NCI-H2029 (cell line): Measurements from ENCODE around the gene GATA6.

Source experiments
- DNase-seq: peaks from one replicate; lab custom pipeline; 2025; lab: John Stamatoyannopoulos, UW

GATA6 gene

DNA sequence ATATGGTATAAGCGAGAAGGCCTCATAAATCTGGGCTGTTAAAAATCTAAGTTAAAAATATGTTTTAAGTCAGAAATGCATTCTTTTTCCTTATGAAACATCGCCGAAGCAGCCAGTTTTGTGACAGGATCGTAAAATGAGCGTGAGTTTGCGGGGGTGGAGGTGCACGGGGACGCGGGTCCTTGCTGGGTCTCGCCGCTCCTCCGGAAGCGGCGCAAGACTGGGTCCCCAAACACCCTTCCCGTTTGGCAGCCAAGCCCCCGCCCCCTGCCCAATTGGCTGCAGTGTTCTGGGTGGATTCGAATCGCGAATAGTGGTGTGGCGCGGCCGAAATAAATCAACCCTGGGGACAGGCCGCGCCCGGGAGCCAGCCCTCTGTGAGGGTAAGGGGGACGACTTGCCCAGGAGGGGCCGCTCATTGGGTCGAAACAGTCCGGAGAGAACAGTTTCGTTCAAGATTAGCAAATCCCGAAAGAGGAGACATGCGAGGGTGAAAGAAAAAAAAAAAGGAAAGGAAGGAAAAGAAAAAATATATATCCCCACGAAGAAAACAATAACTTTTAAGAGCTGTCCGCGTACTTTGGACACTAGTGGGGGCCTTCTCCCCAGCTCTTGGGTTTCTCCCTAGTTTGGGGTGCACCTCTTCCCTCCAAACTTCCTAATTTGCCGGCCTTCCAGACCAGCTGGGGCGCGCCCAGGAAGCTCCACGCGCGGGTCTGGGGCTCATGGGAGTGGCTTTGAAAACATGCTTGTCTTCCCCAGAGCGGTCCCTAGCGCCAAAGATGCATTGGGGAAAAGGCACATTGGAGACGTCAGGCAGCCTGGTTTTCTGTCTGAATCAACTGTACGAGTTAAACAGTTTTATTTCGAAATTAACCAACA lies 3.1 kb upstream of the GATA6 start:
- DNase-seq = no peak

DNA sequence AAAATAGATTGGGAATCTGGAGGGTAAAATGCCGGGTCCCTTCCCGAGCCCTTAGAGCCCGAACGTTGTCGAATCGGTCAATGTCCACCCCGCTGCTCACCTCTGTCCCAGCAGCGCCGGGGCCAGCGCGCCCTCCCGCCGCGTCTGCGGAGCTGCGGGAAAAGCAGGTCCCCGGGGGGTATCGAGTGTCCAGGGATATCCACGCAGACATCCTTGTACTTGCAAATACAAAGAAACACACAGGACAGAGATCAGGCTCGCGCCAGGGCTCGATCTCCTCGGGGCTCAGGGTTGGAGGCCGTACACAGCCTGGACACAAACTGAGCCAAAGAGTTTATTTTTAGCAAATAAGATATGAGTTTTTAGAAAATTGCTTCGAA lies 2.3 kb upstream of the GATA6 start:
- DNase-seq = no peak

DNA sequence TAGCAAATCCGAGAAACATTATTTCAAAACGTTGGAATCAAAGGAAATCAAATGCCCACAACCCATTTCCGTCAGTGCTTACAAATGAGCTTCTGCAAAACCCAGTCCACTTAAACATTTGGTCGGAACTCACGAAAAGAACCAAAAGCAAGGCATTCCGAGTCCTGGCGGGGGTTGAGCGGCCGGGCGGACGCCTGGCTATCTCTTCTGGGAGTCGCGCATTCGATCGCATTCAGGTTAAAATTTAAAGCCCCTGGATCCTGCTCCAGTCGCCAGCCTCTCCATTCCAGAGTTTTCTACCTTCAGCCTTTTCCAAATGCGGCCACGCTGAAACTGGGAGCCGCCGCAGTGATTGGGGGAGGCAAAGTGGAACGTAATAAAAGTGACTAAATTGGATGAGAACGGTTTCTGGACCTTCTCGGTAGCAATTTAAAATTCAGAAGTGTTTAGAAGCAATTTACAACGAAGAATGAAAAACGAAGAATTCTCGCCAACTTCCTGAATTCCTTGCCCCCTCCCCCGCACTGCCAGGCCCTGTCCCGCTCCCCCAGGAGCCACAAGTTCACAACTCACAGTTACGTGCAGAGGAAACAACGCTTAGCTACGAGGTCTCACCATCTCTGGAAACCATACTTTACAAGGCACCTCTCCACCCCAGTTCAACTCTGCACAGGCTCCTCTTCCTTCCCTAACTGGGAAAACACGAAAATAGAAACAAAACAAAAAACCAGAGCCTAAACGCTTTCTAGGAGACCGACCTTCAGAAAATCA lies 1.7 kb upstream of the GATA6 start:
- no peak for DNase-seq

DNA sequence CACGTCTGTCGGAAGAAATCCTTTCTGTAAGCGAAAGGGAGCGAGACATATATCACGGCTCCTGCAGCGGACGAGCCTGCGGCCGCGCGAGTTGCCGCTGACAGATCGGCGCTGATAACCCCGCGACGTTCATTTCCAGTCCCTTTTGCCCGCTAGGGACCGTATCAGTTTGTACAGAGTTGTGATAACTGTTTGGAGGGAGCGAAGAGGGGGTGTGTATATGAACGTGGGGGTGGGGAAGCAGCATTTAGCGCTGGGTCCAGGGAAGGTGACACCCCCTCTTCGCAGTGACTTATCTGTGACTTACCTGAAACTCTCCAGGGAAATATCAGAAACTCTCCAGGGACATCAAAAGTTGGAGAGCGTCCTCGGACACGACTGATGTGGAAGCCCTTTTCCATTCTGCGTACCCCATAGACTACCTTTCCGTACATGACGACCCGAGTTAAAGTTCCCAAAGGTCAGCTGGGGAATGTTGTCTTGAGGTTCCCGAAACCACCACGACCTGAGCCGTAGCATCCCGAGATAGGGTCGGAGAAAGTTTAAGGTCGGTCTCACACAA lies 948 bp upstream of the GATA6 start:
- no peak for DNase-seq

DNA sequence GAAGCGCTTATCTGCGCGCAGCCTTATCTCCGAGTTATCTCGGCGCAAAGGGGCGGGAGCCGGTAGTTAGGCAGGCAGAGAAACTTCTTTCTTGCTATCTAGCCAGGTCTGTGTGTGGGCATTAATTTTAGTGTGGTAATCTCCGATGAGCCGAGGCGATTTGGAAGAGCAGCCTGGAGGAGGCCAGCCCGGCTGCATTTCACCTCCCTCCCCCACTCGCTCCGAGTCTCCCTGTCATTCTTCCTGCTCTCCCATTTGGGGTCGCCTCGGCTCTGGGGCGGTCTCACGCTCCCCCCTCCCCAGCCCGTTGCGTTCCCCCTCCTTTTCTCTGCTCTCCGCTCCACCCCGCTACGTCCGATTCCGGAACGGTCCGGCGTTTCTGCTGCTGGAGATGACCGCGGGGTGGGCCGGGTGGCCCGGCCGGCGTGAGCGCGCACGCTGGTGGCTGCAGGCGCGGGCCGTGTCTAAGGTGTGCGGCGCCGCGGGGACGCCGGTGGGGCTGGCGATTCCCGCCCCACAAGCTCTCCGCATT lies 566 bp downstream of the GATA6 start:
- DNase-seq = no peak

DNA sequence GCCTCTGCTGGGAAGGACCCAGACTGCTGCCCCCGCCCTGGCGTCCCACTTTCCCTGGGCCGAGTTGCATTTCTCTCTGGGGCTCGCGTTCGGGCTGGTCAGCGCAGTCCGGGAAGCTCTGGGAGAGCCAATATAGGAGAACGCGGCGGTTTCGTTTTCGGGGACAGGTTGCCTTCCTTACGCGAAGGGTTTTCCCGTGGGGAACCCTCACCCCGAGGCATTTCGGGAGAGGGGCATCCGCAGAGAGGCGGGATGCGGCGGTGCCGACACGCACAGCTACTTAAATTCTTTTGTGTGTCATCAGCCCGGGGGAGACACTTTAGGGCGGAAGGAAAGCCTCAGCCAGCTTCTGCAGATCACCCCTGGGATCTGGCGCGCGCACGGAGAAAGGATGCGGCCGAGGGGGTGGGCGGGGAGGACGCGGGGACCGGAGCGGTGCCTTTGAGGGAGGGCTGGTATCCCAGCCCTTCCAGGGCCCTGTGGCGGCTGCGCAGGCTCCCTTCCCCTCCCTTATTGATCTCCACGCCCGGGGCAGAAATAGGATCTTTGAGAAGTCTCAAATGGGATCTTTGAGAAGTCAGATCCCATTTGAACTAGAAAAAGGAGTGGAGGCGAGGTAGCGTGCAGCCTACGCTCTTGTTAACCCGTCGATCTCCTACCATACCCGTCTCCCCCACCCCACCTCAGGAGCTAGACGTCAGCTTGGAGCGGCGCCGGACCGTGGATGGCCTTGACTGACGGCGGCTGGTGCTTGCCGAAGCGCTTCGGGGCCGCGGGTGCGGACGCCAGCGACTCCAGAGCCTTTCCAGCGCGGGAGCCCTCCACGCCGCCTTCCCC lies 1.2 kb downstream of the GATA6 start:
- DNase-seq = no peak

DNA sequence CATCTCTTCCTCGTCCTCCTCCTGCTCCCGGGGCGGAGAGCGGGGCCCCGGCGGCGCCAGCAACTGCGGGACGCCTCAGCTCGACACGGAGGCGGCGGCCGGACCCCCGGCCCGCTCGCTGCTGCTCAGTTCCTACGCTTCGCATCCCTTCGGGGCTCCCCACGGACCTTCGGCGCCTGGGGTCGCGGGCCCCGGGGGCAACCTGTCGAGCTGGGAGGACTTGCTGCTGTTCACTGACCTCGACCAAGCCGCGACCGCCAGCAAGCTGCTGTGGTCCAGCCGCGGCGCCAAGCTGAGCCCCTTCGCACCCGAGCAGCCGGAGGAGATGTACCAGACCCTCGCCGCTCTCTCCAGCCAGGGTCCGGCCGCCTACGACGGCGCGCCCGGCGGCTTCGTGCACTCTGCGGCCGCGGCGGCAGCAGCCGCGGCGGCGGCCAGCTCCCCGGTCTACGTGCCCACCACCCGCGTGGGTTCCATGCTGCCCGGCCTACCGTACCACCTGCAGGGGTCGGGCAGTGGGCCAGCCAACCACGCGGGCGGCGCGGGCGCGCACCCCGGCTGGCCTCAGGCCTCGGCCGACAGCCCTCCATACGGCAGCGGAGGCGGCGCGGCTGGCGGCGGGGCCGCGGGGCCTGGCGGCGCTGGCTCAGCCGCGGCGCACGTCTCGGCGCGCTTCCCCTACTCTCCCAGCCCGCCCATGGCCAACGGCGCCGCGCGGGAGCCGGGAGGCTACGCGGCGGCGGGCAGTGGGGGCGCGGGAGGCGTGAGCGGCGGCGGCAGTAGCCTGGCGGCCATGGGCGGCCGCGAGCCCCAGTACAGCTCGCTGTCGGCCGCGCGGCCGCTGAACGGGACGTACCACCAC lies 2.1 kb downstream of the GATA6 start:
- DNase-seq = no peak

DNA sequence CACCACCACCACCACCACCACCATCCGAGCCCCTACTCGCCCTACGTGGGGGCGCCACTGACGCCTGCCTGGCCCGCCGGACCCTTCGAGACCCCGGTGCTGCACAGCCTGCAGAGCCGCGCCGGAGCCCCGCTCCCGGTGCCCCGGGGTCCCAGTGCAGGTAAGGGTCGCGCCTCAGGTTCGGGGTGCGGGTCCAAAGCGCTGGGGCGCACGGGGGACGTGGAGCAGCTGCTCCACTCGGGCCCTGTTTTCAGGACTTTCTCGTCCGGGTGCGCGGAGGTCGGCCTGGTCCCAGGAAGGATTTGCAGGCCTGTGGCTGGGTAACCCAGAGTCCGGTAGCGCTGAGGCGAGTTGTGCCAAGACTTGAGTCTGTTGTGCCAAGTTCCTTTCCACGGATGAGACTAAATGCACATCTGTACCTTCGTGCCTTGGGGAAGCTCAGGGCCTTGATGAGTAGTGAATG lies 2.8 kb downstream of the GATA6 start:
- no peak for DNase-seq

DNA sequence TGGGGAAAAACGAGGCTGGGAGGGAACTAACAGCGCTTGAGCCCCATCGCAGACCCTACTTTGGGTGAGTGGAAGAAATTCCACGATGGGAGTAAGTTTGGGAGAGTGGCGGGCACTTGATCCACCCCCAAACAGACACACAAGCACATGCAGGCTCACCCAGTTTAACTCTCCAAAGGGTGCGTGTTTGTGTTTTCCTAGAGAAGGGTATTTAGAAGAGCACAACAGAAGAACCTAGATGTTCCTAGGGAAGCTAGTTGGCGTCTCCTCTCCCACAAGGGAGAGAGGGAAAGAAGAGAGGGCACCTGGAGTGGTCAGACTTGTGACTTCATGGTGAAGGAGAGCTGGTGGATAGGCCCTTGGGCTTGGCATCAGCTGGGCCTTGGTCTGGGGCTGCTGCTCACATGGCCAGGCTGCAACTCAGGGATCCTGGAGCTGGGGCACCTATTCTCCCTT lies 3.2 kb downstream of the GATA6 start:
- no peak for DNase-seq

DNA sequence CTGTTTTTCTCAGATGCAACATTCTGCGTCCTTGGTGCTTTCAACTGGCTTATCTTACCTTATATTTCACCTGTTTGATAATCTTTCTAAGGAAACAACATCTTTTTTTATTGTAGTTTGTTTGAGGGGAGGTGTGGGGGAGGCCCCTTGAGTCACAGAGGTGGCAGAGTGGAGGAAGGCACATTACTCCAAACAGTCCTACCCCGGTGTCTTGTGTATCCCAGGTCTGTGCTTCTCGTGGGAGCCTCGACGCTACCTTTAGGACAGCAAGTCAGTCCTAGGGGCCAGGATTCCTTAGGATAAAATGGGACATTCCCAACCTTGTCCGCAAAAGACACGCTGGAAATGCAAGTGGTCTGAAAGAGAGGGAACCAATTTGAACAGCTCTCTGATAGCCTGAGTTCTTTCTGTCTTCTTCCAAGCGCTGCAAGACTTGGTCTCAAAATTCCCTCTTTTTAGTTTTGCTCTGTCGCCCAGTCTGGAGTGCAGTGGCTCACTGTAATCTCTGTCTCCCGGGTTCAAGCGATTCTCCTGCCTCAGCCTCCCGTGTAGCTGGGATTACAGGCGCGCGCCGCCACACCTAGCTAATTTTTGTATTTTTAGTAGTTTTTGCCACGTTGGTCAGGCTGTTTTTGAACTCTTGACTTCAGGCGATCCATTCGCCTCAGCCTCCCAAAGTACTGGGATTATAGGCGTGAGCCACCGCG lies 4.0 kb downstream of the GATA6 start:
- no peak for DNase-seq

DNA sequence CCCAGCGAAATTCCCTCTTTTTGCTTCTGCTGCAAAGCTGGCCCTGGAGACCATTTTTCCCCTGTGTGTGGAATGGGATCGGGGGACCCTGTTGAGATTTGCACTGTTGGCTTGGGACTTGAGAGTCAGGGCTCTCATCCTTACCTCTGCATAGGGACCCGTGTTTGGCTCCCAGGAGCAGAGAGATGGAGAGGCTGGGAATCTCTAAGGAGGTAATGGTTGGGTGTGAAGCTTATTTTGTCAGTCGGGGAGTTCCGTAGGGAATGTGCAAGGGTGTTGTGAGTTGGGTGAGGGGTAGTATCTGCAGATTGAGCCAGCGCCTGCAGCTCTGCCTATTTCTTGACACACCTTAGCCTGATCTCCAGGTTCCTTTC lies 4.5 kb downstream of the GATA6 start:
- DNase-seq = no peak

DNA sequence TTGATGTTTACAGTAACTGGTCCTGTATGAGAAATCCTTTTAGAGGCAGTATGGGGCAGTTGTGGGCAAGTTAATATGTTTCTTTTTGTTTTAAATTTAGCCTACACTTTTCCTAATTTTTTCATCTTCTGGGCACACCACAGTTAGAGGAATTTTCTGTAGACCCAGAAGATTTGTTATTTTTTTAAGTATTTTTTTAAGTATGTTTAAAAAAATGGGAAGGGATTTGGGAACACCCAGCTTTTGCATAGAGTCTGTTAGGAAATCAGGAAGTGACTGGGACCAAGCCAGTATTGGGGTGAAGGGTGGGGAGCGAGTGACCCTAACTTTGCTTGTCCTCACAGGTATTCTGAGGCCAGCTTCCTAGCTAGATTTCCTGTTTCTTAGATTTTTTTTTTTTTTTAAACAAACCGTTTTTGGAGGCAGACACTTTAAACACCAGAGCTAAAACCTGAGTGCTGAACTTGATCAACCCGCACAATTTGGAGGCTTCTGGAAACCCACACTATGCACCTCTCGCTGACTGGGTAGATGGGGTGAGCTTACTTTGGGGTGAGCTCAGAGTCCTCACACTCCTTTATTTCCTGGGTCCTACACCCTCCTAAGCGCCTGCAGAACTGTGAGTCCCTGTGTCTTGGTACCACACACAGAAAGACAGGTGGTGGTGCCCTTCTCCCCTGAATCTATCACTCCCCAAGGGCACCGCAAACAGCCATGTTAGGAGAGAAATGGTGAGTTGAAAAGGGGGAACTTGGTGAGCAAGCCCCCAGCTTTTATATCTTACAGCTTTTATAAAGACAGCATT lies 5.2 kb downstream of the GATA6 start:
- DNase-seq = no peak

DNA sequence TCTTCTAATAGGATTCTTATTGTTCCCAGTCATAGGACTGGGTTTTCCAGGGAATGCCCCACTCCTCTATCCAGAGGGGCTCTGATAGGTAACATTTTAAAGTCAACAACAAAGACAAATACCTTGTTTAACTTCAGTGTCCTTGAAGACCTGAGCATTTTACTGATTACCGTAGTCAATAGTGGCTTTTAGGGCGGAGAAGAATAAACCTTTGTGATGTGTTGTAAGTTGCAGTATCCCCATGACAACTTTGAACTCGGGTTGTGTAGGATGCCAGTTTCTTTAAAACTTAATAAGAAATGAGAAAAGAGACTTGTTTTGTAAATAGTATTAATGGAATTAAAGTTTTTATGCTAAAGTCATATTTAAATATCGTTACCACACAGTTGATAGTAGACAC lies 6.0 kb downstream of the GATA6 start:
- no peak for DNase-seq

DNA sequence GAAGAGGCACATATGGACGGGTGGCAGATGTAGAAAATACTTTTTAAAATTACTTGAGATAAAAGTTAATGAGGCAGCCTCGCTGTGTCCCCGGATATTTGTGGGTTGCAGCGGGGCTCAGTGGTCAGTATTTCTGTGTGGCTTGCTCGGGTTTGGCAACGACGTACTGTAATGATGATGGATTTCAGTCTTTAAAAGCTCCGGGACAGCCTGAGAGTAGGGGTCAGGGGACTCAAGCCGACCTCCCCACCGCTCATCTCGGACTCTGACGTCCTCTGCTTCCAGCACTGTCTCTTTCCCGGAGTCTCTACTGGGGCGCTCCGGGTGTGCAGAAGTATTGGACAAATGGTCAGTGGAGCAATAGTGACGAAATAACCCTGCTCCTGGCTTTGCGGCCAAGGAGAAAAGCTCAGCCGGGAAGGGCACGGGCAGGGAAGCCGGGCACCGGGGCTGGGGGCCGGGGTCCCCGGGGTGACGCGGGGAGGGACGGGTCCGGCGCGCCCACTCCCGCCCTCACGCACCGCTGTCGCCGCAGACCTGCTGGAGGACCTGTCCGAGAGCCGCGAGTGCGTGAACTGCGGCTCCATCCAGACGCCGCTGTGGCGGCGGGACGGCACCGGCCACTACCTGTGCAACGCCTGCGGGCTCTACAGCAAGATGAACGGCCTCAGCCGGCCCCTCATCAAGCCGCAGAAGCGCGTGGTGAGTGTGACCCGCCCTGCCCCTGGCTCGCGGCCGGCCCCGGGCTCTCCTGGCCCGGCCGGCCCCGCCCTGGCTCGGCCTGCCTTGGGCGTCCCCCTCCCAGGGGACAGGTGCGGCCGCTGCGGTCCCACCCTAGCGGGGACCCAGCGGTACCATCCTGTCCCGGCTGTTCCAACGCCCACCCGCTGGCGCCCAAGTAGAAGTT lies 7.3 kb downstream of the GATA6 start:
- DNase-seq = no peak

DNA sequence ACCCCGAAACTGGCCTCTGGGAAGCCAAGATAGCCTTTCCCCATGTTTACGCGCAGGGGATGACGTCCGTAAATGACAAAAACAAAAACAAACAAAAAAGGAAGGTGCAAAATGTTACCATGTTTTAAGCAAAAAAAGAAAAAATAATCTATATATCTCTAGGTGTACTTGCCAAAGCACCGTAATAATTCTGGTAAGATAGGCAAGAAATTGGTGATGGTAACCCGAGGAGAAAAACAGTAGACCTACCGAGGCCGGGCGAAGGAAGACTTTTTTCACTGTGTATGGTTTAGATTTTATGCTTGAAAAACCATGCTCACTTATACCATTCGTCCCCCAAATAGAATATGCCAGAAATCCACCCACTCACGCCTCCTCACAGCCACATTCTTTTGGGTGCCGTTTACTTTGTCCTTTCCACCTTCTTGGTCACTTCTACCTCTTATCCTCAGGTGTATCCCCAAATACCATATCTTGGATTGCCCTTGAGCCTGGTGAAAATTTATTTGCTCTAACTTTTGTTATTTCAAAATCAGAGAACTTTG lies 8.0 kb downstream of the GATA6 start:
- no peak for DNase-seq

DNA sequence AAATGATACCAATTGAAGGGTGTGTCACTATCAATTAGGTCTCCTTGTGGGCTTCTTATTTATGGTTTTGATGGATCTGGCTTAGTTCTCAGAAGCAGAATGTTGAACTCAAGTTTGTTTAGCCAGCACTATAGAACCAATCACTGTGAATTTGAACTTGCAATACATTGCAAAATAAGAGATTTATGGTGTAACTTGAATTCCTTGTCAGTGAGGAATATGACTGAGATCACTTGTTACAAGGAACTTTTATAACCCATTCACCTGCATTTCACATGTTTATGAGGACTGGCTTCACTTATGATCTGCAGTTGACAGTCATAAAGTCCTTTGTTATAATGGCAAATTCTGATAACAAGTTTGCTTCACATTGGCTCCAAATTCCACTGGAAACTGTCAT lies 9.8 kb downstream of the GATA6 start:
- no peak for DNase-seq

DNA sequence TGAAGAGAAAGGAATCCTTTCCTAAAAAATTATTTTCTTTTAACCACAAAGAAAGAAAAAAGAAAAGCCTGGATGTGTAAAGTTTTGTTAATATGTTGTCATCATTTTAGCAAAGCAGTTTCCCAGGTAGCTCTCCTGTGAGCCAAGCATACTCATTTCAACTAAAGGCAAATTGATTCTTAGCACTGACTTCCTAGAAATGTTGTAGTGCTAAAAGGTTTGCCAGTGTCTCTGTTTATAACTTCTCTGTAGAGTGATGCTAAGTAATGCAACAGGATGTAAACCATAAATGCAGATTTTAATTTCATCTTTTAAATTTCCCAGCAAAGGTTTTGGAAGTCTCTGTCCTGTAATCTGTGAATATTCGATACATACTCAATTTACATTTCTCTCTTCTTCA lies 10.2 kb downstream of the GATA6 start:
- no peak for DNase-seq

DNA sequence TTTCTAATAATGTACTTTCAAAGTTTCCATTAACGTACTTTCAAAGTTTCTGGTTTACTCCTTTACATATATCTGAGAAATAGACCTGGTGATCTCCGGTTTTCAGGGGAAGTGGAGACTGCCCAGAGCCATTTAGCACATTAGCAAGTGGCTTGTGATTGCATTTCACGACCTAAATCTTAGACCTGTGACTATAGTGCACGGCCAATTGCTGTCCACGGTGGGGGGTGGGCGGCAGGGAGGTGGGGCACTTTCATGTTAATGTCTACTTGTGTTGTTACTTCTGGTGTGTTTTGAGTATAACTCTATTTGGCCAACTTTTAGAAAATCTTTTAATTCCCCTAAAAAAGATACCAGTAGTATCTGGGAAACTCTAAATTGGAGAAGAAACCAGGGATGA lies 11.3 kb downstream of the GATA6 start:
- DNase-seq = no peak
